Hippocampal formation (tissue), 2 donors: ENCODE measurements around the gene TSPAN9.

Source experiments
- DNase-seq, 2 donors: peaks; one replicate each; lab custom pipeline; 2025; lab: John Stamatoyannopoulos, UW

Gene TSPAN9

DNA sequence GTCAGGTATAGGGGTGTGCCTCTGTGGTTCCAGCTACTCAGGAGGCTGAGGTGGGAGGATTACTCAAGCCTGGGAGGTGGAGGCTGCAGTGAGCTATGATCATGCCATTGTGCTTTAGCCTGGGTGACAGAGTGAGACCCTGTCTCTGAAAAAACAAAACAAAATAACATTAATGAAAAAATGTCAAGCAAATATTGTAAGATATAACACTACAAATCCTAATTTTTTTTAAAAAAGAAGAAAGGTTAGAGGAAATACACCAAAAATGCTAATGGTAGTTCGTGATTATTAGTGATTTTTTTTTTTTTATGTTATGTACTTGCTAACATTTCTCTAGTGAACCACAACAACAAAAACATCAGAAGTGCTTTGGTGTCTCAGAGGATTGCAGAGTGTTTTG lies 47.7 kb downstream of the TSPAN9 start:
- DNase-seq = no peak

GRCh38 chr12:3125674-3126073 lies 48.5 kb downstream of the TSPAN9 start:
- peak in 1 of 2 donors; percentile 51 for DNase-seq

DNA sequence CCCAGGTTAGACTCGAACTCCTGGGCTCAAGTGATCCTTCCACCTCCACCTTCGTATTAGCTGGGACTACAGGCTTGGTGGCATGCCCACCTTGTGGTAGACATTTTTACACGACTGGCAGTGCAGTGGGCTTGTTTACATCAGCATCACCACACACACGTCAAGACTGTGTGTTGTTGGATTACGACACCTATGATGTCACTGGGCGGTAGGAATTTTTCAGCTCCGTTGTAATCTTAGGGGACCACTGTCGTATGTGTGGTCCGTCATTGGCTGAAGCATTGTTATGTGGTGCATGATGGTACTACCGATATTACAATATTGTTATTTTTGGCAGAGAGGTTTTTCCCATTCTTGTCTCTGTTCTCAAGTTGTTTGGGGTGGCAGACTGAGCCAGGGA lies 50.7 kb downstream of the TSPAN9 start:
- DNase-seq = no peak

- DNase-seq = no peak
These were observed 51.5 kb downstream of the TSPAN9 start for GRCh38 chr12:3128498-3129293.

DNA sequence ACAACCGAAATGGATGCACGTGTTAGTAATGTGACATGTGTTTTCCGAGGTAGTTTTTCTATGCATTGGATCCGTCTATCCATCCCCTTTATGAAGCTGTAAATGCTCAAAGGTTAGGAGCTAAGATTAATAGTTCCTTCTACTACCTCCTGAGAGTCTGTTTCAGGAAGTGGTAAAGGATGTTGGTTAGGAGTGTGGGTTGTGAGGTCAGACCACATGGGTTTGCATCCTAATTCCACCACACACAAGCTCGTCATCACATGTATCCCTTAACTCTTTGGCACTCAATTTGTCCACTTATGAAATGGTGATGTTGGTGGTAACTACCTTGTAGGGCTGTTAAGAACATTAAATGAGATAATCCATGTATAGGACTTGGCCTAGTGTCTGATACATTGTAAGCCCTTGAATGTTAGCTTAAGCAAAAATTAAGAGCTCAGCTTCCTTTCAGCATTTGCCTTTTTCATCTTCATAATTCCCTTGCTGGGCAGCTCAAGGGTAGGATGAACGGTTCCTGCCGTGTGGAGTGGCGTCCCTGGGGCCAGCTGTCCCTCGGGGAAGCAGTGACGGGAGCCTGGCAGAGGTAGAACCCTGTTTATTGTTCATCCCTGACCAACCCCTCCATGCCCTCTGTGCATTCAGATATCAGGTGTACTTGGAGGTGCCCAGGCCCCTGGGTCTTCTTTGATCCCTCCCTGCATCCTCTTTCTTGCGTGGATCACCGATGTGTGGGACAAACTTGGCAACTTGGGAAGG lies 52.3 kb downstream of the TSPAN9 start:
- no peak for DNase-seq

GRCh38 chr12:3130057-3130830 lies 53.1 kb downstream of the TSPAN9 start:
- DNase-seq = no peak

DNA sequence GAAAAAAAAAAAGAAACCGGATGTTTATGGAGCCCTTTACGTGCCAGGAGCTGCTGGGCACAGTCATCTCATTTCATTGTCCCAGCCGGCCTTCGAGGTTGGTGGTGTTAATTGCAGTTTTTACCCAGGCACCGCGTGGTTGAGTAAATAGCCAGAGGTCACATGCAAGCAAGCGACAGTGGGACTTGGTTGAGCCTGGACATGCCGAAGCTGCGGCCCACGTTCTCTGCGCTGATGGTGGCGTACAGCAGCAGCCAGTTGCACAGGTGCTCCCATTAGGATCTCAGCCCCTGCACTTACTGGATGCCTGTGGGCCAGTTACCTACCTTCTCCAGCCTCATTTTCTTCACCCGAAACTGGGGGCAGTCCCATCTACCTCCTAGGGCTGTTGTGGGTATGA lies 54.0 kb downstream of the TSPAN9 start:
- no peak for DNase-seq

- no peak for DNase-seq
These were observed 55.6 kb downstream of the TSPAN9 start for GRCh38 chr12:3132636-3133404.

DNA sequence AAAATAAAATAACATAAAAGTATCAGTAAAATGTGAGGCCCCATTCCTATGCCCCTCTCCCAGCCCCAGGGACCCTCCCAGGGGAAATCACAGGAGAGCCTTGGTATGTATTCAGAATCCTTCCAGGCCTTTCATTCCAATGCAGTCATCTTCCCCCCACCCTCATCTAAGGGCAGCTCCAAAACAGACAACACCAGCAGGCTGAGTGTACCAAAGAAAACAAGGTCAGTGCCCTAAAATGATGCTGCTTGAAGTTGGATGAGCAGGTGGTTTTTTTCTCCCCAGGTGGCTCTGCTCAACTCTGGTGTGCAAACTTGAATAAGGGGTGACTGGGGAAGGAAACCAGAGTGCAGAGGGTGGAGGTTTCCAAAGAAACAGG lies 56.2 kb downstream of the TSPAN9 start:
- no peak for DNase-seq

DNA sequence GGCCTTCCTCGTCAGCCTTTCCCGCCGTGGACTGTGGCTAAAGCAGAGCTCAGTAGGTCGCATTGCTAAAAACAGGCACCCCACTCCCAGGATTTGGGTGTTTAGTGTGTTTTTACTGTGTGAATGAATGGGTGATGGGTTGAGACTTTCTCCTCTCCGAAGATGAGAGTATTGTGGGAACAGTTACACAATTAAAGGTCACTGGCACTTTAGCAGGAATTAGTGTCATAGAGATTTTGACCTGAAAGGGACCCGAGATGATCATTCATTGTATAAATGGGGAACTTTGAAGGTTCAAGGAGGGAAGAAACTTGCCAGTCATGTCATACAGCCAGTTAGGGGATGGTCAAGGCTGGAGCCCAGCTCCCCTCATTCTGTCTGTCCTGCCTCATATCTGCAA lies 56.9 kb downstream of the TSPAN9 start:
- DNase-seq = no peak

- DNase-seq = no peak
These were observed 57.5 kb downstream of the TSPAN9 start for GRCh38 chr12:3134526-3135135.

DNA sequence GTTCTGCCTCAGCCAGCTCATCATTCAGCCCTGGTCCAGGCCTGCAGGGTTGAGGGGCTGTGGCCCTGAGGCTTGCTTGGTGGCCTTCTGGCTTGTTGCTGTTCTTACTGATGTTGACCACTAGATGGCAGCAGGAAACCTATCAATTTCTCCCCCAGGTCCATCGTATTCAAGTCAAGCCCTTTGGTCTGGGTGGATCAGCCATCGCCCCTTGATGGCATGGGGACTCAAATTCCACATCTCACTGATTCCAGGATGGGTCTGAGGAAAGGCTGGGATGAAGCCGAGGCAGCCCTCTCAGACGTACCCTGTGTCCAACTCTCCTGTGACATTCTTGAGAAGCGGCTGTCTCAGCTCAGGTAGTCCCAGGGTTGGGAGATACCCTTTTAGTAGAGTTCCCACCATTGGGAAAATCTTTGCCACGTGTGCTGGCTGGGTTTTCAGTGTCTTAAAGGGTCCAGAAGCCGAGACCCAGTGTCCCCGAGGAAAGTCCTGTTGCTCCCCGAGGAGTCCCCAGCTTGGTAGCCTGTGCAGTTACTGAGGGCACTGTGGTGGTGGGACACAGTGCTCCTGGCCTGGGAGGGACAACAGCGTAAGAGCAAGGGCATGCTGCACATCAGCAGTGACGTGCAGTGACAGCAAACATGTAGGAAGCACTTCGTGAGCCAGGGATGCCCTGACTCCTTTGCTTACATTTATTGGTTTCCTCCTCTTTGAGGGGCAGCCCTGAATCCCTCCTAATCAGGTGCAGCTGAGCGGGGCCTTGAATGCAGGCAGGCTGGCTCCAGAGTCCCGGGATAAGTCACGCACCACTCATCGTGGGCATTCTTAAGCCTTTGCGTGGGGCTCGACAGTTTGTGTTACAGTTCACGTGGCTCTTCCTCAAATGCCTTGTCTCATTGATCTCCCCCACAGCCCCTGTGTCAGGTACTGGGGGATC lies 58.6 kb downstream of the TSPAN9 start:
- peak; percentile 11 to 37 for DNase-seq

DNA sequence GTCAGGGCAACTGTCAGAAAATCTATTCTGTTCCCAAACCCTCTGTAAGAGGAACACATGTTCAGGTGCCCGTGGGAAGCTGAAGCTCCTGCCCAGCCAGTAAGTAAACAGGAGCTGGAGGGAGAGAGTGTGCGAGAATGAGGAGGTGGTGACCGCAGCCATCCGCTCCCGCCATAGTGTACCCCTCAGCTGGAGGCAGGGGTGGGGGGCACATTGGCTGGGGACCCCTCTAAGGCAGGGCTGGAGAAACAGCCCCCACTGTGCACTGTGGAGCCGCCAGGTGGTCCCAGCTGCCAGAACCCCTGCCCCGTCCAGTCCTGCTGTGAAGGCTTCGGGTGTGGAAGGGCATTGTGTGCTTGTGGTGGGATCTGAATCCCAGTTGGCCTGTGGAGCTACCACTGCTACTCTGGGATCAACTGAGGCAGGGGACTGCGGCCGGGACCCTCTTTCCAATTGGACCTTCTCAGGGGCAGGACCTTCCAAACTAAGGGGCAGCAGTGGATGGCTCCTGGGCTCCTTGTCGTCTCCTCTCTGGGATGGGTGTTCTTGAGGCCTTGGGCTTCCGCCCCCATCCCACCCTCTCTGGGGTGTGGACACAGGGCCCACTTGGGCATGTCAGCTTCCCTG lies 59.6 kb downstream of the TSPAN9 start:
- no peak for DNase-seq

GRCh38 chr12:3137268-3137781 lies 60.1 kb downstream of the TSPAN9 start:
- DNase-seq = no peak

DNA sequence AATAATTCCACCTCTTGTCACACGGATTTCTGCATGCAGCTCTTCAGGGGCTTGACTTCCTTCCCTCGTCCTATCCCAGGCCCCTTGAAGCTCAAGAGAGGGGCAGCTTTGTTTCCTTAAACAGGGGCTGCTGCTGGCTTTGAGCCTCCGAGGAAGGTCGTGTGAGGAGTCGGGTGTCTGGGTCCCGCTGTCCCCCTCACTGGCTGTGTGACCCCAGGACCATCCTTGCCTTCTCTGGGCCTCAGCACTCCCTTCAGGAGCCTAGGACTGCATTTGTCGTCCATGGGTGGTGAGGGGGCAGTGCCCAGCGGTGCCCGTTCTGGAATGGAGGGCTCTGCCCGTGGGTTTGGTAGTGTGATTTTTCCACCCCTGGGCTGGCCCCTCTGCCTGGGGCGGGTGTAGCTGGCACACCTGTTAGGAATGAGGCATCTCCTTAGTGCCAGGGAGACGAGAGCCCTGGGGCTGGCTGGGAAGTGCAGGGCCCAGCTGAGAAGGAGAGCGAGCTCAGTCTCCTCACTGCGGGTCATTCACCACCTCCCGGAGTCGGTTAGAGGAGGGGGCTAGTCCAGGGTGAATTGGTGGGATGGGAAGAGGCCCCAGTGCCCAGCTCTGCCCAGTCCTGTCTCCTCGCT lies 60.8 kb downstream of the TSPAN9 start:
- no peak for DNase-seq

- no peak for DNase-seq
These were observed 61.8 kb downstream of the TSPAN9 start for GRCh38 chr12:3138941-3139511.

DNA sequence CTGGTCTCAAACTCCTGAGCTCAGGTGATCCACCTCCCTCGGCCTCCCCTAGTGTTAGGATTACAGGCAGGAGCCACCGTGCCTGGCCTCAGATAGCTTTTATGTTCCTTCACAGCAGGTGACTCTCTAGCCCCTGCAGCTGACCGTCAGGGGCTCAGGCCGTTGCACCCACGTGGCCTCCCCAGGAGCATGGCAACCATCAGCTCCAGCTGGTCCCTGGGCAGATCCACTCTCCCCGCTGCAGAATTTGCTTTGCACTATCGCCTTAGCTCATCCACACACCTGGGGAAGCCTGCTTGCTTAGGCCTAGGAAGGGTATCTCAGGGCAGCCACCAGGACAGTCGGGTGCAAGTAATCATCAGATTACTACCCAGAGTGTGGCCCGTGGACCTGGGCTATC lies 62.6 kb downstream of the TSPAN9 start:
- DNase-seq = no peak

- no peak for DNase-seq
These were observed 63.1 kb downstream of the TSPAN9 start for GRCh38 chr12:3140284-3140683.
